Renal cortical epithelial cell (primary cell): ENCODE results near the gene CELF4. TPM values are rescaled to one million over a fixed set of nuclear protein-coding genes. Genes with fewer than 3 reads are reported as not detected.

Source experiments
- DNase-seq: peaks from one replicate; pipeline ENCODE4 v3.0.0-alpha.2; 2011; ENCODE audit warnings: low read depth
- total RNA-seq: library from RNA; depleted of rRNA; stranded (reverse); fragments of >200 nt; gene quantifications from 2 replicates; pipeline ENCODE4 v1.2.3, GENCODE V29; 2014

CELF4 gene
- total RNA-seq = not detected in 2 replicates

GRCh38 chr18:37565101-37565976 is at the start of gene CELF4:
CELF4 (minus strand) TSS chr18:37565798.
- no peak for DNase-seq

DNA sequence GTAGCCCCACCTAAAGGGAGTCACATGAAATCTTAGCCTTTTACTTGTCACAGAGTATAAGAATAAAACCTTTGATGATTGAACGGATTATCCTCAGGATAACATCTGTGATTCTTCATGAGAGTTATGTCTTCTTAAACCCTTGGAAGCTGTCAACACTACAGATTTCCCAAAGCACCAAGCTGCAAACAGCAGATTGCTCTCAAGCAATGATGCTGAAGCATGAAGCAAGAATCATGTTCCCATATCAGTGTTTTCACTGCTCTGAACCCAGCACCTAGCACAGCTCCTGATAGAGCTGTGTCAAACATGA is 47.6 kb upstream of the CELF4 start:
- DNase-seq = no peak

DNA sequence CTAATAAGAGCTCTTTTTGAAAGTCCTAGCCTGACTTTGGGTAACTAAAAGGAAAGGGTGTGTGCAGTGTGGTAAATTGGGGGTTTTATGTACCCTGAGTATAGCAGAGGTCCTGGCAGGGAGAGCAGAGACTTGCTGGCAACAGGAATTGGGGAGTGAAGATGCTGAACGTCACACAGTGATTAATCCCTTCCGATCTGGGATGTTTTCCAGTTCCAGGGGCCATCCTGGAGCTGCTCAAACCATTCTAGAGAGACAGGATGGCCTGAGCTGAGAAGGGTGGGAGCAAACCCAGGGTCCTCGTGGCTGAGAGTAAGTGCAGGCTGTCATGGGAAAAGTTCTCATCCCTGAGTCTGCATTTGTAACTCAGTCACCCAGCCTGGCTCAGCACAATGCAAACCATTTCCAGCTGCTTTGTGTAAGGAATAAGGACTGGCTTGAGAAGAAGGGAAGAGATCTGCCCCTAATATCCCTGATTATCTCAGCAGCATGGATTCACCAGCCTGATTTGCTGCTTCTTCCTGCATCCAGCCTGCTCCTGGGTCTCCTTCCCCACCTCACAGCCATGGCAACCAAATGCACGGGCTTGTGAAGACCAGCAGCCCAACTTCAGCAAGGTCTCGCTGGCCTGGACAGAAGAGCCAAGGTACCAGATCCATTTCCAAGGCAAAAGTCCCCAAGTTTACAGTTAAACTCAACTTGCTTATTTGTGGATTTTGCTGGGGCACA is 47.1 kb upstream of the CELF4 start:
- DNase-seq = no peak

DNA sequence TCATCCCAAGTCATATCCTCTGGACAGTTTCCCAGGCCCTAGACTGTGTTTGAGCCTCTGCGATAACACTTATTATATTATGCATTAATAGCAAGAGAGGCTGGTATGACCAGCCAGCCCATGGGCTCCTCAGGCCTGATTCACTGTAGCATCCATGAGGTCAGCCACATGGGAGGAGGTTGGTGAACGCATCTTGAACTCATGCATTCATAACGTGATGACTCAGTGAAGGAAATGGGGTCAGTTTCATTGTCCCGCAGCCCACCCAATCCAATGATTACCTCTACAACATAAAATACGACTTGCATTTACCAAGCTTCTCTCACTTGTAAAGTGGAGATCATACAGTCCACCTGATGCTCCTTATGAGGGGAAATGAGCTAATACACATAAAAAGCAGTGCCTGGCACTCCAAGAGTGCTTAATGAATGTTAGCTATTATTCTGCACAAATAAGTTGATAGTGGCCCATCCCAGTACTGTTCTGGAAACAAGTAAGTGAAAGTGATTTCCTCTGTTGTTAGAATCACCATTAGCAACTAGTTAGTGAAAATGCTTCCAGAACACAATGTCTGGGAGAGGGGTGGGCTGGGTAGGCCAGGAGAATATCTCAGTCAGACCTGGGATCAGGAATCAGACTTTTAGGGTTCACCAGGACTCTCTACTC is 46.1 kb upstream of the CELF4 start:
- DNase-seq = no peak

- DNase-seq = no peak
These were observed 43.3 kb upstream of the CELF4 start for GRCh38 chr18:37608876-37609275.

- no peak for DNase-seq
These were observed 41.7 kb upstream of the CELF4 start for GRCh38 chr18:37607281-37607680.

DNA sequence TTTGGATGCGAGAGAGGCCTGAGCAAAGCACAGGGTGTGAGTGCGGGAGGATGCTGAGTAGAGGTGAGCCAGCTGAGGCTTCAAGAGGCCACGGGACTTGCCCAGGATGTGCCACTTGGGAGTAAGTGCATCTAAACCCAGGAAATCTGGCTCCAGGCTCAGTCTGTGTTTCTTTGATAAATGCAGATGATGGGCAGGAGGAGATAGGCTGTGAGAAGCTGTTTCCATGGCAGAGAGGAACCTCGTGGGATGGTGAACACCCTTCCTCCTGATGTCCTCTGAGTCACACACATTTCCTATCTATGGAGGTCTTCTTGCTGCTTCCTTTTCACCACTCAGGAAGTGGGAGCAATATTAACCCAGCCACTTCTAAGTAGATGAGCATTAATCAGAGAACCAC is 38.4 kb upstream of the CELF4 start:
- DNase-seq = no peak

GRCh38 chr18:37598966-37599896 is 33.6 kb upstream of the CELF4 start:
- DNase-seq = no peak

DNA sequence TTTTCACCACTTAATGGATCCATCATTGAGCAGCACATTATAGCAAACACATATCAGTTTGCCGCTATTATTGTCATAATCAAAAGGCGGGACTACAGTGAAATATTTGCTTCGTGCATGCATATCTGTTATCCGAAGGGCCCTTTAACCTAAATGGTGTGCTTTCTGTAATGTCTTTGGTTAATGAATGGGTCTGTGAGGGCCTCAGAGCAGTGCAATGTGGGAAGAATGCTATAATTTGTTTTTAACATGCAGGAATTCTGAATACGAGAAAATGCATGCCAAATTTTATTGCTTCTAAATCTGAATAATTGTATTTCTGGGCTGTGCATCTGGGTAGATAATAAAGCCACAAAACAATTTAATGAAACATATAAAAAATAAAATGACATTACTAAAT is 32.8 kb upstream of the CELF4 start:
- DNase-seq = no peak

GRCh38 chr18:37590346-37590745 is 24.7 kb upstream of the CELF4 start:
- DNase-seq = no peak

DNA sequence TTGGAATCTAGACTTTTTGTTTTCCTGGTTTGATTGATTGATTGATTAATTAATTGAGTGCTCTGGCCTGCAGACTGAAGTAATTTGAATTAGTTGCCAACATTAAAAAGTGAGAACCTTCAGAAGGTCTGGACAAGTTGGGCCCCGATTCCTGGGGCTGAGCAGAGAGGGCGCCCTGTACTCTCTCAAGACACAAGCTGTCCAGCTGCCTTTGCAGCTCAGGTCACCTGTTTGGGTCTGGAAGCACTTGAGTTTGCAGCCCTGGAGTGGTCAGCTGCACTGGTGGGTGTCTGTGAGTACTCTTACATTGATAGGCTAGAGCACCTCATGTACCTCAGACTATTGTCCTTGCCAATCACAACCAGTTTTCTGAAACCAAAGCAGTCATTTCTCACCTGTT is 22.7 kb upstream of the CELF4 start:
- DNase-seq = no peak

DNA sequence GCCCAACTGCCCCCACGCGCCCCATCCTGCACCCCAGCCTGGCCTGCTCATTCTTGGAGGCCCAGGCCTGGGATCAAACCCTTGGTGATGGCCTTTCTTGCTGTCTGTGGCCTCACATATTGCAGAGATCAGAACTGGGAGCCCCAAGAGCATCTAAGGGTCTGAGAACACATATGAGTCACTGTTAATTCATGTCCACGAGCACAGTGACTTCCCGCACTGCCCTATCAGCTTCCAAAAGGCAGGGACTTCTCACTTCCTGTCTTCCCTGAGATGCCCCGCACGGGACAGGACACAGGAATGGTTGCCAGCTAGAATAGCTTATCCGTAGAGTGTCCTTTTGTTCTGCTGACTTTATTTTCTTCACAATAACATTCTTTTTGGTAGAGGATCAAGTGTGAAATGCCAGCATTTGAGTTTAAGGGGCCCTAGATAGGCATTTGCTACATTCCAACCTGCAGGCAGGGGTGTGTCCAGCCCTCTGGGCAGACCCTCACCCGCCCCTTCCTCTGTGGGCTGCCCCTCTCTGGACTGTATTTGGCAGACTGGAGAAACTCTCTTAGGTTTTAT is 21.1 kb upstream of the CELF4 start:
- no peak for DNase-seq

GRCh38 chr18:37584952-37585695 is 19.5 kb upstream of the CELF4 start:
- DNase-seq = no peak

DNA sequence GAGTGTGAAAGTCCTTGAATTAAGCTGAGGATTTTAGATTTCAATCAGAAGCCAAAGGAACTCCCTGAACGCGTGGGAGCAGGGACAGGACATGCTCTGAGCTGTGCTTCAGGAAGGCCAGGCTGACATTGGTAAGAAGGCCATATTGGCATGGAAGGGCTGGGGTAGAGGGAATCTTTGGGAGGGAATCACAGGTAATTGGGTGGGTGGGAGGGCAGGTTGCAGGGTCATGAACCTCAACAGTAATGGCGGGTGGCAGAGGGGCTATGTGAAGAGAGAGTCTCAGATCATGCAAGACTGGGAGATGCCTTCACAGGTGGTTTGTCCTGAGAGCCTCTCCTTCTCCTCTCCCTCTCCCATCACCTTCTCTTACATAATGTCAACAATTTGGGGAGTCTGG is 18.6 kb upstream of the CELF4 start:
- DNase-seq = no peak

DNA sequence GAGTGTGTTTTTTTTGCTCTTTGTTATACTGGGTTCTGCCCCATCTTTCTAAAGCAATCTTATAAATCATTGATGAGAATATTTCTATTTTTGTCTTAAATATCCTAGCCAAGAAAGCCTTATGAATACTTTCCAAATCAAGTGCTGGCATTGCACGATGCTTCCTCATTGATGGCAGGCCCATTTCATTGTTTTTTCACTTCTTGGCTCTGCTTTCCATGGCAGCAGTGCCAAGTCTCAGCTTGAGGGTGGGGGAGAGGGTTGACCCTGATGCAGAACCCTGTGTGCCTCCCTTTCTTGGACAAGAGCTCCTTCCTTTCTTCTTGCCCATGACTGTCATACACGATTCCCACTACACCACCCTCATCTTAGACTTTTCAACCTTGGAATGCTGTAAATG is 16.7 kb upstream of the CELF4 start:
- no peak for DNase-seq

DNA sequence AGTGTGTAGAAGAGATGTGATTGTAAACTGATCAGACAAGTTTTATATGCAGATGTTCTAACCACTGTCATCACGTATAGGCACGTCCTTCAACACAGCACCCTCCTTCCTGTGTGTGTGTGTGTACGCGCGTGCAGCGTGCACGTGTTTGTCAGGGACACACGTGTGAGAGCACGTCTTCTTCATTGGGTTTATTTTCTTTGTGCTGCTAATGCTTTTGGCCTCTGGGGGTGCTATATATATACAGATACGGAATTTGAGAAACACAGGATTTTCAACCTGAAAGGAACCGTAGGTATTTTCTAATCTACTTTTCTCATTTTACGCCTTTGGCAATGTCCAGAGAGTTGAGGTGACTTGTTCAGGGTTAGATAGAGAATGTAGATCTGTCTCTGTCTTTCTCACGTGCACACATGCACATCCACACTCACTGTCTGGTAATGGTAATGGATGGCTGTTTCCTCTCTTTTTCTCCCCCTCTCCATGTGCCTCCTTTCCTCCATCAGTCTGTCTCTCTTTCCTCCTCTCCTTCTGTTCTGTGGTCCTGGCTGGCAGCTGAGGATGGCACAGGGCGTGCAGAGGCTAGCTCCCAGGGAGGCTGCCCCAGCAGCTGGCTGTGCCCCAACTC is 13.4 kb upstream of the CELF4 start:
- DNase-seq = peak; percentile 27

DNA sequence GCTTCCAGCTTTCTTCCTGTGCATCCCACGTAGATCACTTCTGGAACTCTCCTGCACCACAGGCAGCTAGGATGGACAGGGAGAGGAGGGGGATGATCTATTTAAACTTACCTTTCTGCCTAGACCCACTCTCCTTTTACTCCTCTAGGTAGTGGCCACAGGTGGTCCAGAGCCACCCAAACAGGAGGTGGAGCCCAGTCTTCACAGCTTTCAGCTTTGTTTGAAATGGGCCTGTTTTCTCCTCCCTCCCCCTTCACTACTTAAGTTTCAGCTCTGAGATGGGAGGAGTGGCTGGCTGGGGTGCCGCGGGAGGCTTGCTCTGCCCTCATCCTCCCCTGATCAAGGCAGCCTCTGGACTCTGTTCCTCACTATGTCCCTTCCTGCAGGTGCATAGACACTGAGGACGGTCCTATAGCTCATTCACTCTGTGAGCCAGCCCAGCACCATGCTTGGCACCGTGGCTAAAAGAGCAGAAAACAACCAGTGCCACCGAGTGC is 12.6 kb upstream of the CELF4 start:
- no peak for DNase-seq

- no peak for DNase-seq
These were observed 11.5 kb upstream of the CELF4 start for GRCh38 chr18:37577051-37577611.

DNA sequence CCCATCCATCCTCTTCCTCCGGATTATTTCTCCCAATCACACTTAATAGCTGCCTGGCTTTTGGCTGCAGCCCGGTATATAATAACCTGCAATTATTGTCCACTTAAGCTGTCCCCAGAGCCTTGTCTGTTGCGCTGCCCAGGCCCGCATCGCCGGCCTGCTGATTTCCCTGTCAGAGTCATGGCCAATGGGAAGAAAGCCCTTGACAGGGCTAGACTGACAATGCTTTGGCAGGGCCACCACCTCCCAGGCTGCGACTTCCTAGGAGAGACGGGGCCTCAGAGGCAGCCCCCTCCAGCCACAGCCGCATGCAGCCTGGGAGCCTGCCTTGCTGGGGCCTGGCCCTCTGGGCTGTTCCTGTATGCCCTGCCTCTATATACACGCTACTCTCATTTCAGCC is 10.0 kb upstream of the CELF4 start:
- no peak for DNase-seq

- DNase-seq = peak; percentile 16
These were observed 8.5 kb upstream of the CELF4 start for GRCh38 chr18:37574113-37574512.
